GM21390 (cell line): ENCODE measurements around the gene RASL12.

Experiments
- ATAC-seq: cut with Tn5 transposase; IDR thresholded peaks from one replicate; pipeline ENCODE4 v1.9.1; 2021; ENCODE audit not compliant: unreplicated experiment

Gene RASL12

GRCh38 chr15:65092911-65093792 is 25.4 kb upstream of the RASL12 start:
- no peak for ATAC-seq

- ATAC-seq = no peak
Measured at GRCh38 chr15:65091946-65092770, 24.4 kb upstream of the RASL12 start.

- no peak for ATAC-seq
Measured at GRCh38 chr15:65089206-65089824, 21.5 kb upstream of the RASL12 start.

- no peak for ATAC-seq
Measured at GRCh38 chr15:65088643-65089021, 20.8 kb upstream of the RASL12 start.

GRCh38 chr15:65087873-65088642 is 20.3 kb upstream of the RASL12 start:
- ATAC-seq = no peak

GRCh38 chr15:65087411-65087810 is 19.6 kb upstream of the RASL12 start:
- ATAC-seq = no peak

- no peak for ATAC-seq
Measured at GRCh38 chr15:65086680-65087111, 18.9 kb upstream of the RASL12 start.

GRCh38 chr15:65085990-65086679 is 18.3 kb upstream of the RASL12 start:
- ATAC-seq = no peak

GRCh38 chr15:65085207-65085753 is 17.5 kb upstream of the RASL12 start:
- ATAC-seq = no peak

- no peak for ATAC-seq
Measured at GRCh38 chr15:65084500-65085206, 16.9 kb upstream of the RASL12 start.

GRCh38 chr15:65083262-65083701 is 15.5 kb upstream of the RASL12 start:
- no peak for ATAC-seq

- no peak for ATAC-seq
Measured at GRCh38 chr15:65082303-65082953, 14.6 kb upstream of the RASL12 start.

- ATAC-seq = no peak
Measured at GRCh38 chr15:65081758-65082157, 14.0 kb upstream of the RASL12 start.

GRCh38 chr15:65081270-65081669 is 13.5 kb upstream of the RASL12 start:
- no peak for ATAC-seq

- no peak for ATAC-seq
Measured at GRCh38 chr15:65079580-65079979, 11.8 kb upstream of the RASL12 start.

- ATAC-seq = no peak
Measured at GRCh38 chr15:65077981-65078352, 10.2 kb upstream of the RASL12 start.

GRCh38 chr15:65077291-65077980 is 9.6 kb upstream of the RASL12 start:
- no peak for ATAC-seq
